GM15510 (cell line): ENCODE results near the gene IQCC.

ENCODE experiments used
- POLR2A ChIP-seq: IDR thresholded peaks from 3 replicates; pipeline ENCODE4 v1.6.1; 2011; ENCODE audit warnings: borderline replicate concordance; ENCODE audit not compliant: insufficient read length; ENCODE audit errors: extremely low read depth

Gene IQCC

DNA sequence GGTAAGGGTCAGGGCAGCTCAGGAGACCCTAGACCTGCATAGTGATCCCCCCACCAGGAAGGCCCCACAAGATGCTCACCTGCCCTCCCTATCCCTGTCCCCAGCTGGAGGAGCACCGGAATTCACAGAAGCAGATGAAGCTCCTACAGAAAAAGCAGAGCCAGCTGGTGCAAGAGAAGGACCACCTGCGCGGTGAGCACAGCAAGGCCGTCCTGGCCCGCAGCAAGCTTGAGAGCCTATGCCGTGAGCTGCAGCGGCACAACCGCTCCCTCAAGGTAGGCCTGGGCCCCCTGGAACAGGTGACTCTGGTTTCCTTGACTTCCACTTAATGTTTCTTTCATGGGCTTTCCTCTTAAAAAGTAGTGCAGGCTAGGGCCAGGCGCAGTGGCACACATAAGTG lies 17.6 kb upstream of the IQCC start:
- no peak for TF ChIP-seq POLR2A

DNA sequence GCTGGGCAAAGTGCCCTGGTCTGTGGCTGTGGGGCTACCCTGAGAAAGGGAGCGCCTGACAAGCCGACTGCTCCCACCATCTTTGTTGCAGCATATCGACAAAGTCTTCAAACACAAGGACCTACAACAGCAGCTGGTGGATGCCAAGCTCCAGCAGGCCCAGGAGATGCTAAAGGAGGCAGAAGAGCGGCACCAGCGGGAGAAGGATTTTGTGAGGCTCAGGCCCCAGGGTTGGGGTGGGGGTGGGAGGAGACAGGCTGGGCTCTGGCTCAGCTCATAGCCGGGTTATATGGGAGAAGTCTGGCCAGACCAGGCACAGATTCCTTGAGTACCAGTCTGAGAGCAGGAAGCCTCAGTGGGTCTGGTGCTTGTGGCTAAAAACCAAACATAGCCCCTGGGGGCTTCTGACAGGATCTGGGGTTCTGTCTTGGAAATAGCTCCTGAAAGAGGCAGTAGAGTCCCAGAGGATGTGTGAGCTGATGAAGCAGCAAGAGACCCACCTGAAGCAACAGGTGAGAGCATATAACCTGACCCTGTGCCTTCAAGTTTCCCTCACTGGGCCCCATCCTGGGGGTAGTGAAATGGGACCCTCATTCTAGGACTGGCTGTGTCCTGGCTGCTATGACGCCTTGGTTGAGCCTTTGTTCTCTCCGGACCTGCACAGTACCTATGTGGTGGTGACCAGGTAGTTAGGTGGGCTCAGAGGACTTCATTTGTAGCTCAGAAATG lies 13.1 kb upstream of the IQCC start:
- TF ChIP-seq POLR2A: no peak

DNA sequence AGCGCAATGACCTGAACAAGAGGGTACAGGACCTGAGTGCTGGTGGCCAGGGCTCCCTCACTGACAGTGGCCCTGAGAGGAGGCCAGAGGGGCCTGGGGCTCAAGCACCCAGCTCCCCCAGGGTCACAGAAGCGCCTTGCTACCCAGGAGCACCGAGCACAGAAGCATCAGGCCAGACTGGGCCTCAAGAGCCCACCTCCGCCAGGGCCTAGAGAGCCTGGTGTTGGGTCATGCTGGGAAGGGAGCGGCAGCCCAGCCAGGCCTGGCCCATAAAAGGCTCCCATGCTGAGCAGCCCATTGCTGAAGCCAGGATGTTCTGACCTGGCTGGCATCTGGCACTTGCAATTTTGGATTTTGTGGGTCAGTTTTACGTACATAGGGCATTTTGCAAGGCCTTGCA lies 10.5 kb upstream of the IQCC start:
- TF ChIP-seq POLR2A: no peak

DNA sequence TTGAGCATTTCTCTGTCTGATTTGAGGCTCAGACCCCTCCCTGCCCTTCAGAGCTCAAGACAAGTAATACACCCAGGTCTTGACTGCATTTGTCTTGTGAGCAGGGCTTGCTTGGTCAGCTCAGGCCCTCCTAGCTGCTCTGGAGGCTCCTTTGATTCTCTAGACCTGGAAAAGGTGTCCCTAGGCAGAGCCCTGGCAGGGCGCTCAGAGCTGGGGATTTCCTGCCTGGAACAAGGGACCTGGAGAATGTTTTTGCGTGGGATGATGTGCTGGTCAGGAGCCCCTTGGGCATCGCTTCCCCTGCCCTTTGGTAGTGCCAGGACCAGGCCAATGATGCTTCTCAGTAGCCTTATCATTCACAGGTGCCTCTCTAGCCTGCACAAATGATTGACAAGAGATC lies 9.9 kb upstream of the IQCC start:
- TF ChIP-seq POLR2A: no peak

DNA sequence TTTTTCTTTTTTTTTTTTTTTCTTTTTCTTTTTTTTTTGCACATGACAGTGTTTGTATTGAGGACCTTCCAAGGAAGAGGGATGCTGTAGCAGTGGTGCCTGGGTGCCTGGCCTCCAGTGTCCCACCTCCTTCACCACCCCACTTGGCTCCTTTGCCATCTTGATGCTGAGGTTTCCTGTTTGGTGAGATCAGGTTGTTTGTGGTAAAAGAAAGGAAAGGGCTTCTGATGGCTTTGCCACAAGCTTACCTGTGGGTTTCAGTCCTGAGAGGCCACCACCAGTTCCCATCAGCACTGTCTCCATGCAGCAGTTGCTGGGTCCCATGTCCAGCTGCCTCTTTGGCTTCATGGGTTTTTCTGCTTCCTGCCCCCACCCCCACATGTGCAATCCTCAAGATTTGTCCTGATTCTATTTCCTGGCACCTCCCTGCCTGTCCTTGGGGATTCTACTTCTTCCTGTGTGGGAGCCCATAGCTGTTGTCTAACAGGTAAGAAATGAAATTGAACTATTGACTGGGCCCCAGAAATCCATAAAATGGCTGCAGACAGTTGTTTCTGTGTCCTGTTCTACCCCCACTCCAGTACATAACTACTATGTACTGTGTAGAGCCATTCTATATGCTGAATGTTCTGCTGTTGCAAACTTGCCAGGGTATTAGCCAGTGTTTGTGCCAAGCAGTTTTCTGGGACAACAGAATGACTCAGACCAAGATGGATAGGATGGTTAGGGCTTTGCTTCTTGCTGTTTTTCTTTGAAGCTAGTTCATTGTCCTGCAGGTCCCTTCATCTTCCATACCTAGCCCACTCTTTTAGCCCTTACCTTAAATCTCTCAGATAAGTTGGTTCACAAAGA lies 9.3 kb upstream of the IQCC start:
- TF ChIP-seq POLR2A: no peak

DNA sequence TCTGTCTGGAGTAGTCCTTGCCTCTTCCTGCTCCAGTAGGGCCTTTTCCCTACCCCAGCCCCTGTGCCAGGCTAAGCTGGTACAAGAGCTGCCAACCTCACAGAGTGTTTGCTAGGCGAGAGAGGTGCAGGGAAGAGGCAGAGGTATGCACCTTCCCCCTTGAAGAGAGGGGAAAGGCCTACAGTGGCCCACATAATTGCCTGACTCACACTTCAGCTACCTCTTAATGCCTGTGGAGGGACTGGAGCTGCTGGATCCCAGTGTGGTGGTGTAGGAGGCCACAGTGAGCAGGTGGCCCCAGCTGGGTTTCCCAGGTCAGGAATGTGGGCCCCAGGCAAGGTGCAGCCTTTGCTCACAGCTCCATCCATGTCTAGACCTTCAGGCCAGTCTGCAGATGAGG lies 8.4 kb upstream of the IQCC start:
- TF ChIP-seq POLR2A: no peak

DNA sequence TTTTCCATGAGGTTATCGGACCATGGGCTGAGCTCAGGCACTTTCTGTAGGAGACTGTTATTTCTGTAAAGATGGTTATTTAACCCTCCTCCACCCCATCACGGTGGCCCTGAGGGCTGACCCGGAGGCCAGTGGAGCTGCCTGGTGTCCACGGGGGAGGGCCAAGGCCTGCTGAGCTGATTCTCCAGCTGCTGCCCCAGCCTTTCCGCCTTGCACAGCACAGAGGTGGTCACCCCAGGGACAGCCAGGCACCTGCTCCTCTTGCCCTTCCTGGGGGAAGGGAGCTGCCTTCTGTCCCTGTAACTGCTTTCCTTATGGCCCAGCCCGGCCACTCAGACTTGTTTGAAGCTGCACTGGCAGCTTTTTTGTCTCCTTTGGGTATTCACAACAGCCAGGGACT lies 7.6 kb upstream of the IQCC start:
- TF ChIP-seq POLR2A: no peak

DNA sequence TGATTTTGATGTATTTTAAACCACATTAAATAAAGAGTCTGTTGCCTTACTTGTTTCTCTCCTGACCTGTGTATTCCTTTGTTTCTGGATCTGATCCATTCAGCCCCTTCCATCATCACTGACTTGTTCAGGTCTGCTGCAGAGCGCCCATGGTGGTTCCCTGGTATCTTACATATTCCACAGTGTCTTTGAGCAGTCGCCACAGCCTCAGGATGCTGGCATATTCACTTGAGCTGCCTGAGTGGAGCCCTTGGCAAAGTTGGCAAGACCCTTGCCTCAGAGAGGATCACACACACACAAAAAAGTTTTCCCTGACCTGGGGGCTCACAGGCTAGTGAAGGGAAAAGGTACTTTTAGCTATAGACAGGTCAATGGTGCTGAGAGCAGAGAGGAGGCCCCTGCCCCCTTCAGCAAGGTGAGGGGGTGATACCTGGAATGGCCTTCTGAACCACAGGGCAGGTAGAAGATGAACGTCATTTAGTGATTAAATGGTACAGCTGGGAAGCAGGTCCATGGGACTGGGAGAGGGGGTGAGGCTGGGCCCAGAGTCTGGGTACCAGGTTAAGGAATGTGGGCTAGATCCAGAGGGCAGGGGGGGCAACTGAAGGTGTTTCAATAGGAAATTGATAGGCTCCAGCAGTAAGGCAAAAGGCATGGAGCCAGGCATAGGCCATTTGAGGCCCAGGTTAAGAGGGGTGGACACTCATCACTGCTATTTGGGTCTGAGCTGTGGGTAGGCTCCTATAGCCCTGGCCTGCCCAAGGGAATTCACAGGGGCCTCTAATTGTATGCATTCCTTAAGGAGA lies 7.0 kb upstream of the IQCC start:
- no peak for TF ChIP-seq POLR2A

DNA sequence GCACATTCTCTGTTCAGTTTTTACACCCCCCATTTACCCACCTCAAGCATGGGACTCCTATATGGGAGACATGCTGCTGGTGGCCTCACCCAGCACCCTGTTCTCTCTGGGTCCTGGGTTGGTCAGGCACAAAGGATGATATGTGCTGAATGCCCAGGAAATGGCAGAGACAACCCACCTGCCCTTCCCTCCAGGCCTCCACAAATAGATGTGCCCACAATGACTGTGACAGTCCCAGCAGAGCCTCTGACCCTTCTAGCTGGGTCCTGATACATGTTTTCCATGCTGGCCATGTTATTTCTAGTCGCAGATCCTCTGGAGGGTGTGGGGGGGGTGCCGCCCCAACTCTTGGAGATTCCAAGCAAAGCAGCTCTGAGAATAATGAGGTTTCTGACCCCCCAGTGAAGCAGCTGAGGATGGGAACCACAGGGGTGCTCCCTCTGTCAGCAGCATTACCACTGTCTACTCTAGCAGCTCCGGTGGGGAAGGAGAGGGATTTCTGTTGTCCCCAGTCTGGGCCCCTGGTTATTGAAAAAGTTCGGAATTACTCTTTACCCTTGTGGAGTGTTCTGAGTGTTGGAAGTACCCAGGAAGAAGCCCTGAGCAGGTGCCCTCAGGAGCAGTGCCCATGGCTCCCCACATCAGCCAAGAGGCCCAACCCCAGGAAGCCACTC lies 6.3 kb upstream of the IQCC start:
- no peak for TF ChIP-seq POLR2A

DNA sequence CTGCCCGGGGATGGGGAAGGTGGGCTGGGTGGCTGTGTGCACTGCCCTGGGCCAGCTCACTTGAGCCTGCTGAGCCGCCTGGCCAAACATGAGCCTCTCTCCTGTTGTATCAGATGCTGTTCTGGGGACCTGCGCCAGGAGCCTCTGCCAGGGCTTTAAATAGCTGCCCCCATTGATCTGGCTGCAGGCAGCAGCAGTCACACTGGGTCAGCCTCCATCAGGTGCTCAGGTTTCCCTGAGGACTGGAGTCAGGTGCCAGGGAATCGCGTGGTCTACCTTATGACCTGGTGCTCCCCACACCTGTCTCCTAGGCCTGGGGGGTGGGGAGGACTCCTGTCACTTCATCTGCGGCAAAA lies 5.8 kb upstream of the IQCC start:
- TF ChIP-seq POLR2A: no peak

DNA sequence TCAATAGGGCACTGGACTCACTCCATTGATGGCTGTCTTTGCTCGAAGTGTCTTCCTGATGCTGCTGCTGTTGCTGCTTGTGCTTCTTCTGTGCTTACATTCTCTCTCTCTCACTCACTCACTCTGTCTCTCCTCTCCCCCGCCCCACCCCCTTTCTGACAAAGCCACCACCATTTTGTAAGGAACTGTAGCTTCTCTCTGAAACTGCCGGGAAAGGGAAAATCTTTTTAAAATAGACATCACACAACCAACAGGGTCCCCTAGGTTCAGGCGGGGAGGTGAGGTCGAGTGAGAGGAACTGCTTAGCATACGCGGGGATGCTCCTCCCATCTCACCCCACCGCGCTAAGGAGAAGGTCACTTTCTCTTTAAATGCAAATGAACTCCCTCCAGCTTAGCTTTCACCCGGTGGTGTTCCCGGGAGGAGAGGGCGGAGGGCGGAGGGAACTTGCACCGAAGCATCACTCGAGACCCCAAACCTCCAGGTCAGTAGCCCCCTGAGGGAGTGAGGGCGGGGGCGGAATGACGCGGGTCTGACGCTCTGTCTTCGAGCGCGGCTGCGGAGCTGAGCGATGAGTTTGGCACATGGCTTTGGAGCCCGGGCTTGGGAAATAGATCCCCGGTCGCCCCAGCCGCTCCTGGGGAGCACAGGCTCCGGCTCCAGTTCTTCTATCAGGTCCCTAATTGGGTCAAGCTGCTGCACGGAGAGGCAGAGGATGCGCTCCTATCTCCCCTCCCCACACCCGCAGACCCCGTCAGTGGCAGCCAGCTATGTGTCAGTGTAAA lies 5.1 kb upstream of the IQCC start, which contains the start of gene CCDC28B:
Gene CCDC28B, plus strand, starts transcription at position 370 of the 785 bp plus-strand sequence. CDS start 1,341 bp downstream, outside the sequence.
- TF ChIP-seq POLR2A: peak; percentile 15

DNA sequence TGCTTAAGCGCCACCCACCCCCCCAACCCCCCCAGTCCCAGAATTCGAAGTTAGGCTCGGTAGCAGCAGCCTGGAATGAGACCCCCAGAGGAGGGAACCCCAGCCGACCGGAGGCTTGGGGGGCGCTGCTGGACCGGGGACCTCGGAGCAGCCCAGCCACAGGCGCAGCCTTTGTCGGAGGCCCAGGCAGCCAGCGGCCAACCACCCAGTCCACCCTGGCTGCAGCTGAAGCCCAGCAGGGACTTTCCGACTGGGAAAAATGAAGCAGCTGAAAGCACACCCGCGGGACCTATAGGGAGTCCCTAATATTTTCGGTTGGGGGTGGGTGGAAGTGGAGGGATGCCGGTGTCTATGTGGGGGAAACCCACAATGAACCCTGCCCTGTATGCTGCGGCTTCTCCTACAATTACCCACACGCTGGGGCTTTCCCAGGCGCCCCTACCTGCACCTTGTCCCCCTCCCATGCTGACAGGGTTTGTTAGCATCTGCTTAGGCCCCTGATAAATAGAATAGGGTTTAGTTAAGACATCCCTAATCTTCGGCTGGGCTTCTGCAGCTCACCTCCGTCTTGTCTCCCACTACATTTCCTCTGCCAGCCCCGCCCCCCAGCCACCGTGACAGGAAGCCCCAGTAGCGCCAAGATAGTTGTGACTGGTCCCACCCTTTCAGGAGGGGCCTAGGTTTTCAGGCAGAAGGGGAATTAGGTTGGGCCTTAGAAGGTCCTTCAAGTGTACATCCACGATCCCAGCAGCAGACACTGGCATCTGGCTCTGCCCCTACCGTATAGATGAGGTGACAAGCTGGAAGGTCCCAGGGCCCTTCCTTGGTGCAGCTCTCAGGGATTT lies 4.2 kb upstream of the IQCC start:
- peak; percentile 36 for TF ChIP-seq POLR2A

DNA sequence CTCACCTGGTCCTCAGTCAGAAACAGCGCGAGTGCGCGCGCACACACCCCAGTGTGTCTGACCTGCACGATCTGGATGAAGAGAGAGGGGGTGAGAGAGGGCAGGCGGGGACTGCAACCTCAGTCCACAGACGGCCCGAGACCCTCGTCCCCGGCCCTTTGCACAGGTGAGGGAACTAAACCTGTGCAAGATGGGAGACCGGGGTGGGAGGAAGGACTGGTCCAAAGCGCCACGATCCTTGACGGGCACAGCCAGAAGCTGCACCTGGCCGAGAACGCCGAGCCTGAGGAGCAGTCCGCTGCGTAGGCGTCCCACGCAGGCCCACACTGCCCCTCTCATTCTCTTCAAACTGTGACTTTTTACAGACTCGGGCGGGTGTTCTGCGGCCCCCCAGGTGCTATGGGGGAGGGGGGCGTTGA lies 519 bp upstream of the IQCC start:
- TF ChIP-seq POLR2A: no peak
